ENCODE measurements around the gene SPEF2. TPM values are rescaled to one million over a fixed set of nuclear protein-coding genes. Genes with fewer than 3 reads are reported as not detected.

The SPEF2 gene
- total RNA-seq, 4 donors from 2014 or later: 1.7 to 10.0 (median 2.2) TPM

DNA sequence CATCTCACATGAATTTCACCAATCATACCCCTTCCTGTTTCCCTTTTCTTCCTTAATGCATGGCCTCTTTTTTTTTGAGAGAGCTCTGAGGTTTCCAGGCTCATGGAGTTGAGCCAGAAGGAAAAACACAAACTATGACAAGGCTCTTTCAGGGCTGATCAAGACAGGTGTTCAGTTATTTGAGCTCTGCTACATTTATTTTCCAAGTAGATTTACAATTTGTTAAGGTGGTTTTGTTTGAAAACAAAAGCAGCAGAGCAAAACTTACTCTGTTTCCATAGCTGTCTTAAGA, 176.6 kb downstream of the SPEF2 start:
- no peaks in the 10 kb centered on the region for H3K36me3 ChIP-seq
- H3K9me3 ChIP-seq: no peaks in the 10 kb centered on the region
- H3K4me3 ChIP-seq: no peak overlapping the region
- DNase-seq (ENCODE audit: low spot score in 2 of 2): no peak
- no peak for TF ChIP-seq EP300 (IDR thresholded peaks at IDR 0.05)
- TF ChIP-seq POLR2A (IDR thresholded peaks at IDR 0.05): no peak
- no peak for TF ChIP-seq POLR2AphosphoS5 (IDR thresholded peaks at IDR 0.05)
- TF ChIP-seq, protein P1, sequence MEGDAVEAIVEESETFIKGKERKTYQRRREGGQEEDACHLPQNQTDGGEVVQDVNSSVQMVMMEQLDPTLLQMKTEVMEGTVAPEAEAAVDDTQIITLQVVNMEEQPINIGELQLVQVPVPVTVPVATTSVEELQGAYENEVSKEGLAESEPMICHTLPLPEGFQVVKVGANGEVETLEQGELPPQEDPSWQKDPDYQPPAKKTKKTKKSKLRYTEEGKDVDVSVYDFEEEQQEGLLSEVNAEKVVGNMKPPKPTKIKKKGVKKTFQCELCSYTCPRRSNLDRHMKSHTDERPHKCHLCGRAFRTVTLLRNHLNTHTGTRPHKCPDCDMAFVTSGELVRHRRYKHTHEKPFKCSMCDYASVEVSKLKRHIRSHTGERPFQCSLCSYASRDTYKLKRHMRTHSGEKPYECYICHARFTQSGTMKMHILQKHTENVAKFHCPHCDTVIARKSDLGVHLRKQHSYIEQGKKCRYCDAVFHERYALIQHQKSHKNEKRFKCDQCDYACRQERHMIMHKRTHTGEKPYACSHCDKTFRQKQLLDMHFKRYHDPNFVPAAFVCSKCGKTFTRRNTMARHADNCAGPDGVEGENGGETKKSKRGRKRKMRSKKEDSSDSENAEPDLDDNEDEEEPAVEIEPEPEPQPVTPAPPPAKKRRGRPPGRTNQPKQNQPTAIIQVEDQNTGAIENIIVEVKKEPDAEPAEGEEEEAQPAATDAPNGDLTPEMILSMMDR (IDR thresholded peaks at IDR 0.05): no peak
- H3K27ac ChIP-seq: no peak overlapping the region
- H3K4me1 ChIP-seq: peaks cover 2% of the 10 kb centered on the region
- H3K27me3 ChIP-seq: no peaks in the 10 kb centered on the region

DNA sequence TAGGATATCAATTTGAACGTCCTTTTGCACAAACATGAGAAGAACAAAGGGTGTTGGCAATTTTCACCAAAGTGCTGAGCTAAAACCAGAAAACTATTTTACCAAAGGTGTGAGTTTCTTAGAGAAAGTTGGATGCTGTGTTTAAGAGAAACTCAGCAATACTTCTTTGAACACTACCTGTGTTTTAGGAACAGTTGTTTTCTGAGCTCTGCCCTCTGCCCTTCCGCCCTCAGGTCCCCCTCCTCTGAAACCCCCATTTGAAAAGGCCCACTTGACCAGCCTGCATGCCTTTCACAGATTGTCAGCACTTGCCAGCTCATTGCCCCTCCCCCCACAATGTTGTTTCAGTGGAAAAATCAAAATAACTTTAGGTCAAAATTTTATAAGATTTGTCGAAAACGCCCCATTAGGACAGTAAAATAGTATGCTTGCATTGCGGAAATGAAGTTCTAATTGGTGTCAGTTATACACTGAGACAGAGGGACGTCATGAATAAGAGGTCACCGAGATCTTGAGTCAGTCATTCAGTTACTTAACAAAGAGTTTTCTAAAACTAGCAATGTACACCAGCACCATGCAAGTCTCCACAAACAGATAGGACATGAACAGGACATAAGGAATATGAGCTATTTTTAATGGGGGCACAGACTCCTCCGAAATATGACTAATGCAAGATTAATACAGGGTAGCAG, 177.2 kb downstream of the SPEF2 start:
- Histone ChIP-seq H3K4me1 (peaks cover 2% of the 10 kb centered on the region), H3K4me3 (no peak overlapping the region), H3K9me3 (no peaks in the 10 kb centered on the region), H3K36me3 (no peaks in the 10 kb centered on the region), H3K27ac (no peak overlapping the region), H3K27me3 (no peaks in the 10 kb centered on the region)
- 84% methylated on average over 8 of the region's 8 CpGs for WGBS
- TF ChIP-seq, protein P1 (IDR thresholded peaks at IDR 0.05): no peak
- TF ChIP-seq POLR2AphosphoS5 (IDR thresholded peaks at IDR 0.05): no peak
- TF ChIP-seq EP300 (IDR thresholded peaks at IDR 0.05): no peak
- TF ChIP-seq POLR2A (IDR thresholded peaks at IDR 0.05): no peak
- DNase-seq (ENCODE audit: low spot score in 2 of 2): no peak

DNA sequence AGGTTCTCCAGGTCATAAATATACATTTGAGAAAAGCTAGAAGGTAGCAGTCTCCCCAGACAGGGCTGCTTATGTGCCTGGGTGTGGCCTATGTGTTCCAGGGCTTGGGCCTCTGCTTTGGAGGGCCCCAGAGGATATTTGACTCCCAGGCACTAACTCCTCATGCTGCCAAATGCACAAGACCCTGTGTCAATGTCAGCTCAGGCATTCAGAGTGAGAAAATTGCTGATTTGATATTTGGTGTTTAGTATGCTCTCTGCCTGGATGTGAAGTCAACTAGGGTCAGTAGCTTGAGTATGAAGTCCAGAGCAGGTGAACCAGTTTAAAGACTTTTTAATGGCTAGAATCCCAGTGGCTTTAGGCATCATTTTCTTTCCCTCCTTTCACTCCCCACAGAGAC, 181.5 kb downstream of the SPEF2 start:
- no peak for DNase-seq (ENCODE audit: low spot score in 2 of 2)
- H3K4me1 ChIP-seq: peaks cover 2% of the 10 kb centered on the region
- no peak overlapping the region for H3K4me3 ChIP-seq
- H3K27ac ChIP-seq: no peak overlapping the region
- H3K36me3 ChIP-seq: no peaks in the 10 kb centered on the region
- H3K27me3 ChIP-seq: no peaks in the 10 kb centered on the region
- TF ChIP-seq POLR2A (IDR thresholded peaks at IDR 0.05) (no peak), EP300 (IDR thresholded peaks at IDR 0.05) (no peak), POLR2AphosphoS5 (IDR thresholded peaks at IDR 0.05) (no peak)
- TF ChIP-seq, protein P1 (IDR thresholded peaks at IDR 0.05): no peak
- H3K9me3 ChIP-seq: no peaks in the 10 kb centered on the region

DNA sequence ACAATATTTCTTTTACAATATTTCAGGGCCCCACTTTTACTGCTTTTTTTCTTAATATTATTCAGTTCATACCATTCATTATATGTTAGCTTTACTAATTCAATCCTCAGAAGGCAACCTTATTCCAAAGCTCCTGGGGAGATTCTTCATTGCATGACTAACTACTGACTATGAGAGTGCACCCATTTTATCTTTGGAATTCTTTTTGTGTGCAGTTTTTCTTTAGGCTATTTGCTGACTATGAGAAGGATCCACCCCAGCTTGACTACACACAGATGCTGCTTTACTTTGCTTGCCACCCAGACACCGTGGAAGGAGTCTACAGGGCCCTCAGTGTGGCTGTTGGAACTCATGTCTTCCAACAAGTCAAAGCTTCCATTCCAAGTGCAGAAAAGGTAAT, 182.1 kb downstream of the SPEF2 start:
- H3K4me1 ChIP-seq: peaks cover 2% of the 10 kb centered on the region
- no peak overlapping the region for H3K4me3 ChIP-seq
- H3K36me3 ChIP-seq: no peaks in the 10 kb centered on the region
- WGBS: 75% methylated on average over 1 of the region's 1 CpG
- no peak overlapping the region for H3K27ac ChIP-seq
- no peaks in the 10 kb centered on the region for H3K27me3 ChIP-seq
- DNase-seq (ENCODE audit: low spot score in 2 of 2): no peak
- TF ChIP-seq POLR2A (IDR thresholded peaks at IDR 0.05) (no peak), POLR2AphosphoS5 (IDR thresholded peaks at IDR 0.05) (no peak), EP300 (IDR thresholded peaks at IDR 0.05) (no peak)
- TF ChIP-seq, protein P1 (IDR thresholded peaks at IDR 0.05): no peak
- H3K9me3 ChIP-seq: no peaks in the 10 kb centered on the region

DNA sequence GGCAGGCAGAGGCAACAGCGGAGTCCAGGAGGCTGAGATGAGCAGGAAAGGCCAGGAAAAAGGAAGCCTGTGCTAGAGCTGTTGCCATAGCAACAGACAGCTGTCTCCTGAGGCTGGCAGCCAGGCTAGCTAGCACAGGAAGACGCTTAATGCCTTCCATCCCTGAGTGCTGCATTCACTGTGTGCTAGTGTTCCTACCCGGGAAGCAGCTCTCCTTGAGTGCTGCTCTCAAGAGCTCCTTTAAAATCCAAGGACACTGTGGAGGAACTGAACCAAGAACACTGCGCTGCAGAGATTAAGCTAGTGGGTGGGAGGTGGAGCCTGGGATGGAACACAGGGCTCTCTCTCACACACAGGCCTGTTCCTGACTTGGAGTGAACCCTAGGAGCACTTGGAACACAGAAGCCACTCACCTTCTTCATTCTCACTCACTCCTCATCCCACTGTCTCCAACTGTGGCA, 185.6 kb downstream of the SPEF2 start:
- Histone ChIP-seq H3K36me3 (no peaks in the 10 kb centered on the region), H3K4me3 (no peak overlapping the region), H3K27me3 (no peaks in the 10 kb centered on the region), H3K4me1 (no peaks in the 10 kb centered on the region), H3K9me3 (no peaks in the 10 kb centered on the region), H3K27ac (no peak overlapping the region)
- WGBS: 40% methylated on average over 4 of the region's 4 CpGs
- DNase-seq (ENCODE audit: low spot score in 2 of 2): no peak
- TF ChIP-seq POLR2AphosphoS5 (IDR thresholded peaks at IDR 0.05) (no peak), EP300 (IDR thresholded peaks at IDR 0.05) (no peak), POLR2A (IDR thresholded peaks at IDR 0.05) (no peak)
- TF ChIP-seq, protein P1 (IDR thresholded peaks at IDR 0.05): no peak

Measured in suprapubic skin (tissue), 4 donors.